ENCODE measurements around the gene SCD.
A peak's percentile ranks its signal among the peaks of the same experiment; 100 is the strongest.

Gene SCD

GRCh38 chr10:100340948-100341847 is 5.8 kb upstream of the SCD start:
- peak; percentile 80 for DNase-seq

DNA sequence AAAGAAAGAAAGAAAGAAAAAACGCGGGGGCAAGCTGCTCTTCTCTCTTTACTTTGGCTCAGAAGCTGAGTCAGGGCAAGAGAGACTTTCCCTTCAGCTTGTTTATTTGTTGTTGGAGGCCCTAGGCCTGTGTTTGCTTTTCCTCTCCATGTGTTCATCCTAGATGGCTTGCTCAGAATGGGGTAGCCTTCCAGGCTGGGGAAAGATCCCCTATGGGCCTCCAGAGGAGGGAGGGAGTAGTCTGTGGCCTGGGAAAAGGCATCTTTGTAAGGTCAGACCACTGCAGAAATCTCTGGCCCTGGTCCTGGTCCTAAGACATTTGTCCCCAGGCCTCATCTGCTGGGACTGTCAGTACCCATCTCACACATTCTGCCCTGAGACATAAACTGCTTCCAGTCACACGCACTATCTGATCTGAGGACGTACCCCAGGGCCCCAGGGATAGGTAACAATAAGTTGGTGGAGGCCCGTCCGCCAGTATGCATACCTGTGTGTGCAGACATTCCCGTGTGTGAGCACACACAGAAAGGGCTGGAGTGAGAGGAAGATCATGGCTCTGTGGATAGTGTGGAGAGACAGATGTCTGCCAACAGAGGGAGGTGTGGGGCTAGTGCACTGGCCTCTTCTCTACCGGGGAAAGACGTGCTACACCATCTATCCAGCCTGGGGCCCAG is 4.9 kb upstream of the SCD start:
- DNase-seq: peak; percentile 62

DNA sequence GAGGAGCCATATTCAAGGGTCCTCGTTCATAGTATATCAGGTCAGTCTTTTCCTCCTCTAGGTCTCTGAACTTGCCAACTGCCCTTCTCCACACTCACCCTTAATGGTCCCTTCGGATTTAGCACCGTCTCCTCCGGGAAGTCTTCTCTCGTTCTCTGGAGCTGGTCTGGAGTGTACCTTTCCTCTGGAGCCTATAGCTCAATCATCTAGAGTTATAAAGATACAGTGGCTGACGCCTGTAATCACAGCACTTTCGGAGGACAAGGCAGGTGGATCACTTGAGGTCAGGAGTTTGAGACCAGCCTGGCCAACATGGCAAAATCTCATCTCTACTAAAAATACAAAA is 4.4 kb upstream of the SCD start:
- no peak for DNase-seq

- no peak for DNase-seq
Observed at GRCh38 chr10:100344241-100344788, 2.7 kb upstream of the SCD start.

GRCh38 chr10:100345570-100346330 is 1.3 kb upstream of the SCD start:
- no peak for DNase-seq

DNA sequence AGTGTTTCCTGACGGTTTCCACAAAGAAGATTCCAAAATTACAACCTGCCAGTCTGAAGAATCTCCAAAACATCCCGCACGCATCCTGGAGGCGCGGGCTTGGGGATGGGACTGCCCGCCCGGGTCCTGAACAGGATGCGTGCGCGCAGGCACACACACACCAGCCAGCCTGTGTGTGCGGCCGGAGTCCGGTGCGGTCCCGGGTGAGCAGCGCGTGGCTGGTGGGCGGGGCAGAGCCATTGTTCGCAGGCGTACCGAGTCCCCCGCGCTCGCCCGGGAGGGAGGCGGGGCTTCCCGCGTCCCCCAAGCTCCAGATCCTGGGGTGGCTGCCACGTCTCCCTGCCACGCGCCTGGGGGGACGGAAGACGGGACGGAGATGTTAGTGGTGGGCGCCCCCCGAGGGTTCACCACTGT is 675 bp upstream of the SCD start:
- DNase-seq: peak; percentile 72

- no peak for DNase-seq
Observed at GRCh38 chr10:100347568-100348195, 649 bp downstream of the SCD start.

DNA sequence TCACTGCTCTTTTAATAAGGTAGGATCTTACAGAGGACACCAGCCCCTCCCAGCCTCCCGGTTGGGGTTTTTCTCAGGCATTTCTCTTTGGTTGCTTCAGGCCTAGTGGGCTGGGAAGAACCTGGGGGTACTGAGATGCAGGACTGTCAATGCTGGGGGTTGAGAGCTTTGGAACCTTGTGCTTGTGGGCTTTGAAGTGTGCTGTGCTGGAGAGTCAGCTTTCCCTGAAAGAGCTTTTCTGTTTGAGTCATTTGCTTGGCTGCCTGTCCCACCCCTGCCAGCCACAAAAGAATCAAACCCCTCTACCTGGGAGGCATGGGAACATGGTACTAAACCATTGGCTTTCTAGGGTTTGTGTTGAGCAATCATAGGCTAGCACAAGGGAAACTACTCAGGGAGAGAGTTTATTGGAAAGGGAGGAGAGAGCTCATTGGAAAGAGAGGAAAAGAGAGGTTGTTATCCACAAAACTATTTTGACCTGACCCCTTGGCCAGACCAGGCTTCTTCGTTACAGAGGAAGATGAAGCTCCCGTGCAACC is 1.4 kb downstream of the SCD start:
- no peak for DNase-seq

- DNase-seq: no peak
Observed at GRCh38 chr10:100349087-100349486, 2.1 kb downstream of the SCD start.

- DNase-seq: no peak
Observed at GRCh38 chr10:100349672-100350071, 2.6 kb downstream of the SCD start.

- no peak for DNase-seq
Observed at GRCh38 chr10:100350914-100351485, 4.0 kb downstream of the SCD start.

- no peak for DNase-seq
Observed at GRCh38 chr10:100353770-100354485, 6.9 kb downstream of the SCD start.

DNA sequence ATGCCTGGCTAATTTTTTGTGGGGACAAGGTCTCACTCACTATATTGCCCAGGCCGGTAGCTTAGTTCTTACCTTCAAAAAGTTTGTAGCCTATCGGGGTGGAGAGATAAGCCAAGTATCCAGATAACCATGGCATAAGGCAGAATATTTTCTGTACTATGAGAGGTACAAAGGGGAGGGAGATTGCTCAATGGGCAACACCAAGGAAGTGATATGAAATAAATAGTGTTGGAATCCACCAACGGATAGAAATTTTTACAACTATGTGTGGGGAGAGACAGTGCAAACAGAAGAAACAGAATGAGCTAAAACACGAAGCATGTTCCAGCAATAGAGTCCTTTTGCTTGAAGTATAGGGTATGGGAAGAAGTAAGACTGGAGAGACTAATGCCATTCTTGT is 8.1 kb downstream of the SCD start:
- DNase-seq: no peak

- DNase-seq: no peak
Observed at GRCh38 chr10:100356067-100357017, 9.3 kb downstream of the SCD start.

DNA sequence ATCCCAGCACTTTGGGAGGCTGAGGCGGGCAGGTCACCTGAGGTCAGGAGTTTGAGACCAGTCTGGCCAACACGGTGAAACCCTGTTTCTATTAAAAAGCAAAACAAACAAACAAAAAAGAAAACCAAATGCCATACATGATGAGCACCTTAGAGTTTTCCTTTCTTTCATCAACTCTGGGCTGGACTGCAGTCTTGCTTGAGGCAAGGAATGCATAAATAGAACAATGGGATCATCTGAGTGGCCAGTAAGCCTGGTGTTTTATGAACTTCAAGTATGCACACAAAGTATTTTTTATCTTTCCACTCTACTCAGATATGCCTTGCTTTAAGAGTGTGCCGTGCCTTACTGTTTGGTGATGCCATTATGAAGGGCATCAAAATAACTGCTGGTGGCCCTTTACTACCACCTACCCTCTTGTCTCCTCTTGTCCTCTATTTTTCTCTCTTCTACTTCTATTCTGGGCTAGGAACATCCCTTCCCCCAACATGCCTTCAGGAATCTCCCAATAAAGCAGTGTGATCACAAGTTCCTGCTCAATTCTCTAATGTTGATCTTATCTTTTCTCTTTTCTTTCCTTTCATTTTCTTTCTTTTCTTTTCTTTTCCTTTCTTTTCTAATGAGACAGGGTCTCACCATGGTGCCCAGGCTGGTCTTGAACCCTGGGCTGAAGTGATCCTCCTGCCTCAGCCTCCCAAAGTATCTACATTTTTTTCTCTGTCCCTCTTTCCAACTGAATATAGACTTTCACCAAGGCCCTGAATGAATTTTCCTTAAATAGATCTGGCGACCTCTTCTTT is 10.2 kb downstream of the SCD start:
- DNase-seq: no peak

DNA sequence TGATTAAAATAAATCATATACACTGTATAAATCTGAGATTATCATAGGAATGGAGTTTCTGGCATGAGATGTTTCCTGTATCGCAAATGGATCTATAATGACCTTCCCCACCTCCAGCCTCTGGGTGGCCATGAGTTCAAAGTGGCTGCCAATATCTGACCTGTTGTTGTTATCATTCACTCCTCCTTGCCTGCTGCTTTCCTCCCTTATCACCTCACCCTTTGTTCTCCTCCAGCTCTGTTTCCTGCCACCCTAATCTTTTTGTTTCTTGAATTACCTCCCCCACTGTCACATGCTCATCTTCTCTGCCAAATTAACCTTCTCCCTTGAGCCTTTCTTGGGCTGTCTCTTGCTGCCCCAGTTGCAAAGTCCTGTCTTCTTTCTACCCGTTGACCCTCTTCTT is 12.0 kb downstream of the SCD start:
- no peak for DNase-seq

- DNase-seq: no peak
Observed at GRCh38 chr10:100359529-100360150, 12.6 kb downstream of the SCD start.

DNA sequence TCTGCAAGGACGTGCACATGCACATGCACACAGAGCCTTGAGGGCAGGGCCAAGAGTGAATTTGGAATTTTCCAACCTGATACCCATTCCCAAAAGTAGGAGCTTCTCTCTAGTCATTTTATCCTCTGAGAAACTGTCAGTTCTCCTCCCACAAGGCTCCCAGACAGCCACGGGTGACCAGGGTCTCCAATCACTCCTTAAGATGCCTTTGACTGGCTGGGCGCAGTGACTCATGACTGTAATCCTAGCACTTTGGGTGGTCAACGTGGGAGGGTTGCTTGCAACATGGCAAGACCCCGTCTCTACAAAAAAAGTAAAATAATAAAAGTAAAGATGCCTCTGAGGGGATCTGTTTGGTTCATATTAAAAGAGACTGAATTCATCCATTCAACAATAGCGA is 13.2 kb downstream of the SCD start:
- no peak for DNase-seq

Measured in NCI-H345 (cell line).